ENCODE measurements around the gene KLHL28.
A peak's percentile ranks its signal among the peaks of the same experiment; 100 is the strongest.

KLHL28 gene, protein sequence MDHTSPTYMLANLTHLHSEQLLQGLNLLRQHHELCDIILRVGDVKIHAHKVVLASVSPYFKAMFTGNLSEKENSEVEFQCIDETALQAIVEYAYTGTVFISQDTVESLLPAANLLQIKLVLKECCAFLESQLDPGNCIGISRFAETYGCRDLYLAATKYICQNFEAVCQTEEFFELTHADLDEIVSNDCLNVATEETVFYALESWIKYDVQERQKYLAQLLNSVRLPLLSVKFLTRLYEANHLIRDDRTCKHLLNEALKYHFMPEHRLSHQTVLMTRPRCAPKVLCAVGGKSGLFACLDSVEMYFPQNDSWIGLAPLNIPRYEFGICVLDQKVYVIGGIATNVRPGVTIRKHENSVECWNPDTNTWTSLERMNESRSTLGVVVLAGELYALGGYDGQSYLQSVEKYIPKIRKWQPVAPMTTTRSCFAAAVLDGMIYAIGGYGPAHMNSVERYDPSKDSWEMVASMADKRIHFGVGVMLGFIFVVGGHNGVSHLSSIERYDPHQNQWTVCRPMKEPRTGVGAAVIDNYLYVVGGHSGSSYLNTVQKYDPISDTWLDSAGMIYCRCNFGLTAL

DNA sequence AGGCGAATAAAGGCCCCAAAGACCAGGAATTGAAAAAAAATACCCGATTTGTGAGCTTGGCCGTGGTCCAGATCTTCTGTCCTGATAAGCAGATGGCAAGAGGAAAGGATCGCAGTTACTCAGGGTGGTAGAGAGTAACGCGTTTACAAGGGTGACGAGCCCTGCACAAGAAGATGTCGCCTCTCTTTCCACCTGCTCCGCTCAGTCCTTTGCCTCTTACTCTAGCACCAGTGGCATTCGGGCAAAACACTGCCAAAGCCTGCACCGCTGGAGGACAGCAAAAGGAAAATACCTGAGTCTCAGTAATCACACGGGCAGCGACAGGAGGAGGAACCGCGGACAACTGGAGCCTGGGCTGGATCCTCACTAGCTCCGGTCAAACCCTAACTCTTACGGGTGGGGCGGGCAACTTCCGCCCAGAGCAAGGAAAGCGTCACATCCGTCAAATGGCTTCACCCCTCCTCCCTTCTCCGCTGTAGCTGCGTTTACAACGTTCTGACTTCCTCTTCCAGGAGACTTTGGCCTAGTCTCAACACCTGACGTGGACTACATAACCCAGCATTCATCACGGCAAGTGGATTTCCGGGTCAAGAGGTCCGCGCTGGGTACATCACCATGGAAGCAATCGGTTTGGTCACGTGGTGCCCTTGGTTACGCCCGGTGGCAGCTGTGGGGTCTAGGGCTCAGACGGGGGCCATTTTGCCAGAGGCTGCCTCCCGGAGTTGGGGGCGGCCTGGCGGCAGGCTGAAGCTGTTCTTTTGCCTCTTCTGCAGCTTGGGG lies at the start of gene KLHL28, which contains the start of gene TOGARAM1:
Gene KLHL28, minus strand, starts transcription at position 394 of the 780 bp plus-strand sequence. CDS start 16,019 bp downstream, outside the sequence.
Gene TOGARAM1, plus strand, starts transcription at position 637 of the 780 bp plus-strand sequence. CDS start 232 bp downstream, outside the sequence.
- DNase-seq (ENCODE audit: low spot score): peak; percentile 97

DNA sequence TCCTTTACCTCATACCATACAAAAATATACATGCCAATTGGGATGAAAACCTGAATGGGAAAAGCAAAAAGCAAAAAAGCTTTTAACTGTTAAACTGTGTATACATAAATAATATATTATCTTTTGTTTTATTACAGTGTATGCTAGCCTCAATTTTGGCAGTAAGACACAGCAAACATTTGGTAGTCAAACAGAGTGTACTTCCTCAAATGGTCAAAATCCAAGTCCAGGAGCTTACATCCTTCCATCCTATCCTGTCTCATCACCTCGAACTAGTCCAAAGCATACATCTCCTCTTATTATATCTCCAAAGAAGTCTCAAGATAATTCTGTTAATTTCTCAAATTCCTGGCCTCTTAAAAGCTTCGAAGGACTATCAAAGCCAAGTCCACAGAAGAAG lies 42.2 kb upstream of the KLHL28 start:
- no peak for DNase-seq (ENCODE audit: low spot score)

DNA sequence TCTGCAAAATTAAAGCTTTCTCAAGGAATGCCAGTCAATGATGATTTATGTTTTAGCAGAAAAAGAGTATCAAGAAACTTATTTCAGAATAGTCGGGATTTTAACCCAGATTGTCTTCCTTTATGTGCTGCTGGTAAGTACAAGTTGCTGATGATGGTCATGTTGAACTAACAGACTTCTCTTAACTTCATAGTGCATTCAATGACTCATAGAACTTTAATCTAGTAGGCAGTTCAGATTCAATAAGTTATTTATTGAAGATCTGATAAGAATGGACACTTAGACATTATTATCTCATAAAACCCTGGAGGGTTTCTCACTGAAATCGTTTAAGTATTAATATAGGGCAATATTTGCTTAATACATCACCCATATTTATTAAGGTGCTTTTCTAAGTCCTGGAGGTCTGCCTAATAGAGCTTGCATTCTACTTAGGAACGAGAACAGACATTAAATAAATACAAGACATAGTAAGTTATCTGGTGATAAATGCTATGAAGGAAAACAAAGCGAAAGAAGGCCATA lies 34.1 kb upstream of the KLHL28 start:
- no peak for DNase-seq (ENCODE audit: low spot score)

DNA sequence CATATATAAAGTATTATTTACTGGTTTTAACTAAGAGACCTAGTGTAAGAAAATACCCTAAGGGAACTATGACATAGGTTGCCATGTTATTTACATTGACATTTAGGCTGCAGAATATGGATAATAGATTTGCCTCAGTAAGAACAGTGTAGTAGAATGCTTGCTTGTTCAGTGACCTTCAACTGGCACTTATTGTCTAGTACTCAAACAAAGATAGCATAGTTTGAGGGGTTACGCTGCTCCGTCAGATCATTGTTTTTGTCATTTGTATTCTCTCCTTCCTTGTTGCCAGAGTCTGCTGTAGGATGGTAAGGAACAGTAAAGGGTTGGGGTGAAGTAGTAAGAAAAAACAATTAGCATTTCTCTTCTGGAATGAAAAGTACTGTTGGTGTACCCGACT lies 33.4 kb upstream of the KLHL28 start:
- DNase-seq (ENCODE audit: low spot score): no peak

- DNase-seq (ENCODE audit: low spot score): no peak
Measured at GRCh38 chr14:44990533-44990932, 28.8 kb upstream of the KLHL28 start.

DNA sequence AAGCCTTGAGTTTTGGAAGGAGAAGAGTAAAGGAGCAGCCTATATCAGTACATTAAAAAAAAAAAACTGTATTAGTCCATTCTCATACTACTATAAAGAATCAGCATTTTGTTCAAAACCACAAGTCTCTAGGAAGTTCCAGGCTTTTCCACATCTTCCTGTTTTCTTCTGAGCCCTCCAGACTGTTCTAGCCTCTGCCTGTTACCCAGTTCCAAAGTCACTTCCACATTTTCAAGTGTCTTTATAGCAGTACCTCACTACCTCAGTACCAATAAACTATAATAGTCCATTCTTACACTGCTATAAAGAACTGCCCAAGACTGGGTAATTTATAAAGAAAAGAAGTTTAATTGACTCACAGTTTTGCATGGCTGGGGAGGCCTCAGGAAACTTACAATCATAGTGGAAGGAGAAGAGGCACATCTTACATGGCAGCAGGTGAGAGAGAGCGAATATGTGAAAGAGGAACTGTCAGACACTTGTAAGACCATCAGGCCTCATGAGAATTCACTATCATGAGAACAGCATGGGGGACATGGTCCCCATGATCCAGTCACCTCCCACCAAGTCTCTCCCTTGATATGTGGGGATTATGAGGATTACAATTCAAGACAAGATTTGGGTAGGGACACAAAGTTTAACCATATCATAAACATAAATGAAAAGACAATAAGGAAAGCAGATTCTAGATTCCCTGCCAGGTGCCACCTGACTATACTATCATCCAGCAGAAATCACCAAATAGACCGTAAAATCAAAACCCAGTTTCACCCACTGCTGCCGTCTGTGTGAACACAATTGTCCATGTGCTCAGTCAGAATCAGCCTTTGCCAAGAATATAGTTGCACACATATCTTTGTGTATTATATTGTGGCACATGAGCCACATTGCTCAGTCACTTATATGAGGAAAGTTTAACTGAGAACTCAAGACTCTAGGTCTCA lies 28.0 kb upstream of the KLHL28 start:
- no peak for DNase-seq (ENCODE audit: low spot score)

- DNase-seq (ENCODE audit: low spot score): no peak
Measured at GRCh38 chr14:44988694-44989093, 26.9 kb upstream of the KLHL28 start.

DNA sequence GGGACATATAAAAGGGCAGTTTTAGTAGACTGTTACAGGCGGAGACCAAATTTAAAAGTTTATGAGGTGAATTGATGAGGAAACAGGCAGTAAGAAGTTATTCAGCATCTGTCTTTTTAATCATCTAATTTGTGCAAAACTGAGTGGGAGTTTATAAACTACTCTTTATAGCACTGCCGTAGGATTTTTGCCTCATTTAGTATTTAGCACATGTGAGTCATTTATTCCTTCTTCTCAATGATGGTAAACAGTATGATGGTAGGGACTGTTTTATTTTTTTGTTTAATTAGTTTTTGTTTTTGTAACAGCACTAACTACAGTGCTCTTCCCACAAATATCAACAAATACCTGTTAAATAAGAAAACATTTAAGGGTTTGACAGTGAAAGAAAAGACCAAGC lies 20.8 kb upstream of the KLHL28 start:
- DNase-seq (ENCODE audit: low spot score): no peak

- DNase-seq (ENCODE audit: low spot score): no peak
Measured at GRCh38 chr14:44981198-44981597, 19.5 kb upstream of the KLHL28 start.

GRCh38 chr14:44979740-44980356 lies 18.1 kb upstream of the KLHL28 start:
- no peak for DNase-seq (ENCODE audit: low spot score)

GRCh38 chr14:44979273-44979672 lies 17.5 kb upstream of the KLHL28 start:
- DNase-seq (ENCODE audit: low spot score): no peak

DNA sequence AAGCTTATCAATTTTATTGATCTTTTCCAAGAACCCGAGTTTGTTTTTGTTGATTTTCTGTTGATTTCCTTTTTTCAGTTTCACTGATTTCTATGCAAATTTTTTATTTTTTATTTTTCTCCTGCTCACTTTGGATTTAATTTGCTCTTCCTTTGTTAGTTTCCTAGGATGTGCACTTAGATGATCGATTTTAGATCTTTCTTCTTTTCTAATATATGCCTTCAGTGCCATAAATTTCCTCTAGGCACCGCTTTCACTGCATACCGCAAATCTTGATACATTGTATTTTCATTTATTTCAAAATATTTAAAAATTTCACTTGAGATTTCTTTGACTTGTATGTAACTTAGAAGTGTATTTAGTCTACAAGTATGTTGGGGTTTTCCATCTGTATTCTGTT lies 9.7 kb upstream of the KLHL28 start:
- DNase-seq (ENCODE audit: low spot score): no peak

DNA sequence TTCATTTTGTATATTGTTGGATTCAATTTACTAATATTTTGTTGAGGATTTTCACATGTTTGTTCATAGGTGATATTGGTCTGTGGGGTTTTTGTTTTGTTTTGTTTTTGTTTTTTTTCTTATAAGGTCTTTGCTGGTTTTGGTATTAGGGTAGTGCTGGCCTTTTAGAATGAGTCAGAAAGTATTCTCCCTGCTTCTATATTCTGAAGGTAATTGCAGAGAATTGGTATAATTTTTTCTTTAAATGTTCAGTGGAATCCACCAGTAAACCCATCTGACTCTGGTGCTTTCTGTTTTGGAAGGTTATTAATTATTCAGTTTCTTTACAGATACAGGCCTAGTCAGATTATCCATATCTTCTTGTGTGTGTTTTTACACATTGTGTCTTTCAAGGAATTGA lies 9.2 kb upstream of the KLHL28 start:
- no peak for DNase-seq (ENCODE audit: low spot score)

DNA sequence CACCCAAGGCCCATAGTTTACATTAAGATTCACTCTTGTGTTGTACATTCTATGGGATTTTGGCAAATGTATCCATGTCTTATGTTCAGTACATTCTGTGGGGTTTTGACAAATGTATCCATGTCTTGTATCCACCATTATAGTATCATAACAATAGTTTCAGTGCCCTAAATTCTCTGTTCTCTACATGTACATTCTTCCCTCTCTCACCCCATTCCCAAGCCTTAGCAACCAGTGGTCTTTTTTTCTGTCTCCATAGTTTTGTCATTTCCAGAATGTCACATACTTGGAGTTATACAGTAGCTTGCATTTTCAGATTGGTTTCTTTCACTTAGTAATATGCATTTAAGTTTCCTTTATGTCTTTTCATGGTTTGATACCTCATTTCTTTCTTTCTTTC lies 7.0 kb upstream of the KLHL28 start:
- DNase-seq (ENCODE audit: low spot score): no peak

DNA sequence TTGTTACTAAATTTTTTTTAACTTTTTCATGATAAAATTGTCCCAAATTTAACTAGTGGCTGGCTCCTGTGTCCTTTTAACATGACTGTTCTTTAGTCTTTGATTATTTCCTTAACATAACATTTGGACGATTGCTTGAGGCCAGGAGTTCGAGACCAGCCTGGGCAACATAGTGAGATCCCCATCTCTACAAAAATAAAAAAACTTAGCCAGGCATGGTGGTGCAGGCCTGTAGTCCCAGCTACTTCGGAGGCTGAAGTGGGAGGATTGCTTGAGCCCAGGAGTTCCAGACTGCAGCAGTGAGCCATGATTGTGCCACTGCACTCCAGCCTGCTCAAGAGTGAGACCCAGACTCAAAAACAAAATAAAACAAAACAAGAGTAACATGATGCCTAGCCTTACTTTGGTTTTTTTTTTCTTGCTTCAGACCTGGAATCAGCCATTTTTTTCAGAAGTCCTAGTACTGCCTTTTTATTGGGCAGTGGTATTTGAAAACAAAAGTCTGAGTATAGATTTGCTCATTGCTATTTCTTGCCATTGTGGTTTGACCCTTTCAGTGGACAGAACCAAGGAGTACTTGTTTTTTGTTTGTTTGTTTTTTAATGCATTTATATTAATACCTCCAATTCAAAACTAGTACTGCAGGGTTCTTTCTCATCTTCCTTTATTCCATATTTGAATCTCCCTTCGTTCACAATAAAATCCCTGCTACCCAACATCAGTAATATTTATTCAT lies 5.0 kb upstream of the KLHL28 start:
- DNase-seq (ENCODE audit: low spot score): no peak

GRCh38 chr14:44963775-44964380 lies 2.1 kb upstream of the KLHL28 start:
- no peak for DNase-seq (ENCODE audit: low spot score)

DNA sequence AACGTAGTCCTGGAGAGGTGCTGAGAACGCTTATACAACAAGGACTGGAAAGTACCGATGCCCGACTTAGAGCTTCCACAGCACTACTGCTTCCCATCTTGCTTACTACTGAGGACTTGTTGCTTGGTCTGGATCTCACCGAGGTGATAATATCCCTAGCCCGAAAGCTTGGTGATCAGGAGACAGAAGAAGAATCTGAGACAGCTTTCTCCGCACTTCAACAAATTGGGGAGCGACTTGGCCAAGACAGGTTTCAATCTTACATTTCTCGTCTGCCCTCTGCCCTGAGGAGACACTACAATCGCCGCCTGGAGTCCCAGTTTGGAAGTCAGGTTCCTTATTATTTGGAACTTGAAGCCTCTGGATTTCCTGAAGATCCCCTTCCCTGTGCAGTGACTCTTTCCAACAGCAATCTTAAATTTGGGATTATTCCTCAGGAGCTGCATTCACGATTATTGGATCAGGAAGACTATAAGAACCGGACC lies 1.3 kb upstream of the KLHL28 start:
- DNase-seq (ENCODE audit: low spot score): no peak

DNA sequence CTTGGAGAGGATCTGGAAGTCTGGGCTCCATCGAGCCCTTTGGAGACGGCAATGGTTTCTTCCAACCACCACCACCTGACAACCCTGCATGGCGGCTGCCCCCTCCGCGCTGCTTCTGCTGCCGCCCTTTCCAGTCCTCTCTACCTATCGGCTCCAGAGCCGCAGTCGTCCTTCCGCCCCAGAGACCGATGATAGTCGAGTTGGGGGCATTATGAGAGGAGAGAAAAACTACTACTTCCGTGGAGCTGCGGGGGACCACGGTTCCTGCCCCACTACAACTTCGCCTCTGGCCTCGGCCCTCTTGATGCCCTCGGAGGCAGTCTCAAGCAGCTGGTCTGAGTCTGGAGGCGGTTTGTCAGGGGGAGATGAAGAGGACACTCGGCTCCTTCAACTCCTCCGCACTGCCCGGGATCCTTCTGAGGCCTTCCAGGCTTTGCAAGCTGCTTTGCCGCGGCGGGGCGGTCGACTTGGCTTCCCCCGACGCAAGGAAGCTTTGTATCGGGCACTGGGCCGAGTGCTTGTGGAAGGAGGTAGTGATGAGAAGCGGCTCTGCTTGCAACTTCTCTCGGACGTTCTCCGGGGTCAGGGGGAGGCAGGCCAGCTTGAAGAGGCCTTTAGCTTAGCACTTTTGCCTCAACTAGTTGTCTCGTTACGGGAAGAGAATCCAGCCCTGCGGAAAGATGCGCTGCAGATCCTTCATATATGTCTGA lies 742 bp upstream of the KLHL28 start:
- DNase-seq (ENCODE audit: low spot score): no peak

DNA sequence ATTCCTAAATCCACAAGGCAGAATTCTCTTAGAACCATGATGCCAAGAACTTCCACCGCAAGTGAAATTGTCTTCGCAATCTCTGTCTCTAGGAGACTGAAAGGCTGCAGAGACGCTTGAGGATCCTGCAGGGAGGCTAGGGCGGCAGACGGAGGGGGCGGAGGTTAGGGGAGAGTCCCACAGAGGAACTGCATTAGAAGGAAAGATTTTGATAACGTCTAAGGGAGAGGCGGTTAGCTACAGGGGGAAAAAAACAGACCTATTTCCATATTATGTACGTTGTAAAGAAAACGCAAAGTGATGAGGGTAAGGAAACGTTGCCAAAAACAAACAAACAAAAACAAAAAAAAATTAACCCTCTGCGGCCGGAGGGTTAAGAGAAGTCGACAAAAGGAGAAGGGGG lies 595 bp downstream of the KLHL28 start:
- DNase-seq (ENCODE audit: low spot score): peak; percentile 41

Measured in LoVo (cell line).